Adrenal gland (tissue), 12 donors: ENCODE measurements around the gene CHI3L1. TPM values are rescaled to one million over a fixed set of nuclear protein-coding genes. Genes with fewer than 3 reads are reported as not detected.

ENCODE experiments used
- DNase-seq, 7 donors: peaks; one replicate each; pipeline ENCODE4 v3.0.0-alpha.2; 2019 to 2020
- H3K27ac ChIP-seq, 5 donors: fragments of 200-600 bp; sonication (generic) in 4 of 5; 1 replicate in 3 of 5; 2 replicates in 2 of 5; pipeline versions ENCODE4 v1.5.1 to v1.8.0; 2016 to 2020; ENCODE audit warnings: mild to moderate bottlenecking in 1 of 5
- H3K27me3 ChIP-seq: fragments of 200-600 bp; 2 replicates; pipeline ENCODE4 v1.8.0; 2021
- H3K36me3 ChIP-seq, 2 donors: fragments of 200-600 bp; replicated peaks in 1 of 2; 1 replicate in 1 of 2; 2 replicates in 1 of 2; pipeline versions ENCODE4 v1.5.1 to v1.8.0; 2018 to 2022
- H3K4me1 ChIP-seq, 2 donors: fragments of 200-600 bp; replicated peaks in 1 of 2; 1 replicate in 1 of 2; 2 replicates in 1 of 2; pipeline versions ENCODE4 v1.5.1 to v1.8.0; 2018 to 2021
- H3K4me3 ChIP-seq, 4 donors: fragments of 200-600 bp; sonication (generic) in 3 of 4; one replicate each; pipeline ENCODE4 v1.5.1; 2016 to 2018
- H3K9me3 ChIP-seq, 3 donors: fragments of 200-600 bp; sonication (generic) in 1 of 3; replicated peaks in 1 of 3; 1 replicate in 2 of 3; 2 replicates in 1 of 3; pipeline versions ENCODE4 v1.5.1 to v1.8.0; 2016 to 2021
- CTCF ChIP-seq, 6 experiments: fragments of 450-650 bp in 4 of 6; fragments of 200-600 bp in 2 of 6; sonication (generic) in 1 of 6; IDR thresholded peaks; 1 replicate in 5 of 6; 2 replicates in 1 of 6; pipeline versions ENCODE4 v1.5.1 to v1.8.0; 2016 to 2021; ENCODE audit warnings: antibody characterized with exemption in 6 of 6, mild to moderate bottlenecking in 2 of 6, moderate library complexity in 1 of 6
- POLR2A ChIP-seq, 2 donors: fragments of 450-650 bp; IDR thresholded peaks; one replicate each; pipeline ENCODE4 v1.6.1; 2017; ENCODE audit warnings: antibody characterized with exemption in 2 of 2, mild to moderate bottlenecking in 2 of 2, moderate library complexity in 1 of 2
- WGBS, 4 donors: extraction: QIAGEN DNeasy Blood & Tissue Kit in 2 of 4; methylation state at CpG; one replicate each; pipeline versions ENCODE4 v1.1.5 to v1.1.7; 2013 to 2017; 5-methylcytosine and 5-hydroxymethylcytosine counted together
- intact Hi-C, 2 donors: fragments of 100-400 bp; cut with DNase I; formaldehyde crosslinking; loops; one replicate each; pipeline versions ENCODE4 v1.14.1 to v1.15.0; 2022 to 2023
- polyA plus RNA-seq, 3 donors: library from polyadenylated mRNA; stranded (reverse); fragments of 200-250 nt in 2 of 3; fragments of 350-450 nt in 1 of 3; fragmentation: Illumina TruSeq in 1 of 3; extraction: RNeasy Lipid Tissue Mini Kit (QIAGEN cat#74804) in 1 of 3; gene quantifications; one replicate each; pipeline ENCODE4 v1.2.3, GENCODE V29; 2013 to 2014
- total RNA-seq, 9 donors: library from RNA; depleted of rRNA in 4 of 9; stranded (reverse); fragments of >200 nt in 4 of 9; fragments of 120-200 nt in 1 of 9; fragmentation: NEBNext Ultra II Directional in 1 of 9; extraction: Animal tissue kit (Norgen Biotek cat#: 25700) in 1 of 9; gene quantifications; one replicate each; pipeline versions ENCODE4 v1.1.0 to v1.2.4, GENCODE V29; 2013 to 2023
- donor health status: healthy with polysubstance abuse.
- donor health status: Bipolar disorder and iron deficiency.
- donor health status: DM: yes; HTN: yes; CAD: no.
- donor health status: DM: no; HTN: no; CAD: no.
- donor health status: DM: no; HTN: no; CAD: no.
- donor health status: DM: yes; HTN: yes; CAD: no.

CHI3L1 gene
- total and polyA plus RNA-seq, 12 donors: 0.11 to 19.1 (median 0.74) TPM

GRCh38 chr1:203133970-203134725 lies 52.4 kb downstream of the CHI3L1 start:
- H3K4me1 ChIP-seq: no peaks in the 10 kb centered on the region
- no peaks in the 10 kb centered on the region for H3K36me3 ChIP-seq
- no peaks in the 10 kb centered on the region for H3K9me3 ChIP-seq
- H3K4me3 ChIP-seq: no peak overlapping the region
- no peak overlapping the region for H3K27ac ChIP-seq
- no peak for TF ChIP-seq CTCF (IDR thresholded peaks at IDR 0.05)
- TF ChIP-seq POLR2A (IDR thresholded peaks at IDR 0.05): no peak
- intact Hi-C loops: no loop called here
- peak in 1 of 7 donors; percentile 12 for DNase-seq
- 74 to 87% (median 80%) methylated on average over 12 of the region's 12 CpGs for WGBS, 4 donors
- no peaks in the 10 kb centered on the region for H3K27me3 ChIP-seq

- peak in 1 of 7 donors; percentile 31 for DNase-seq
- TF ChIP-seq CTCF (IDR thresholded peaks at IDR 0.05) (no peak), POLR2A (IDR thresholded peaks at IDR 0.05) (no peak)
- WGBS, 4 donors: 88 to 93% (median 90%) methylated on average over 5 to 9 of the region's 9 CpGs
- peaks cover 6% of the 10 kb centered on the region for H3K27me3 ChIP-seq
- intact Hi-C loops: no loop called here
- H3K27ac ChIP-seq: no peak overlapping the region
- no peaks in the 10 kb centered on the region for H3K36me3 ChIP-seq
- H3K9me3 ChIP-seq: no peaks in the 10 kb centered on the region
- no peak overlapping the region for H3K4me3 ChIP-seq
- peaks cover 14 to 21% of the 10 kb centered on the region in 2 donors for H3K4me1 ChIP-seq
These were observed 54.8 kb downstream of the CHI3L1 start for GRCh38 chr1:203131548-203132200.

DNA sequence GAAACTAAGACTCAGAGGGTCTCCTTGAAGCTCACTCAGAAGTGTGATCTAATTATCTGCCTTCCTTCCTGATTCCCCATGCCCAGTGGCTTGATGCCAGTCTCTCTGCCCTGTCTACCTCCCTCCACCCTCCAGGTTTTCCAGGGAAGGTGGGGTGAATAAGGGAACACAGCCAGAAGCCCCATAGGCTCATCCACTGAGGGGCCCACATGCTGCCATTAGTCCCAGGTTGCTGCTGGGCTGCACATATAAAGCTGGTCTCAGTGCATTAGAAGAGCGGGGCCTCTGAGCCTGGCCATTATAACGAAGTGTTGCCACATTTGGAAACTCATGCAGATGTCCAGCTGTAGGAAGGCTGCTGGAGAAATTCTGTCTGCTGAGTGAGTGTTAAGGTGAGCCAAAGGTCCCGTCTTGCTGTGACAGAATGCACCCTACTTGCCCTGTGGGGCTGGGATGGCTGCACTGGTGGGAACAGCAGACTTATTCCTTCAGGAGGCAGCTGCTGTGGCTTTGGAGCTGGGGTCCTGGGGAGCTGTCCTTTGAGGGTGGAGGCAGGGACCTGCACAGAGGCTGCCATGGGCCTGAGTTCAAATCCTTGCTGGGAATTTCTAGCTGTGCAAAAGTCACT lies 56.0 kb downstream of the CHI3L1 start:
- Histone ChIP-seq H3K27me3 (peaks cover 10% of the 10 kb centered on the region), H3K36me3 (no peaks in the 10 kb centered on the region), H3K9me3 (no peaks in the 10 kb centered on the region), H3K4me3 (no peak overlapping the region), H3K4me1 (peaks cover 14 to 28% of the 10 kb centered on the region in 2 donors), H3K27ac (no peak overlapping the region)
- intact Hi-C loops: no loop called here
- 83 to 94% (median 87%) methylated on average over 3 of the region's 3 CpGs for WGBS, 4 donors
- peak in 1 of 7 donors; percentile 7 for DNase-seq
- TF ChIP-seq POLR2A (IDR thresholded peaks at IDR 0.05) (no peak), CTCF (IDR thresholded peaks at IDR 0.05) (no peak)

GRCh38 chr1:203129501-203130231 lies 56.8 kb downstream of the CHI3L1 start:
- H3K4me1 ChIP-seq: peaks cover 14 to 28% of the 10 kb centered on the region in 2 donors
- 46 to 55% (median 49%) methylated on average over 5 to 7 of the region's 7 CpGs for WGBS, 4 donors
- no peaks in the 10 kb centered on the region for H3K36me3 ChIP-seq
- H3K4me3 ChIP-seq: no peak overlapping the region
- TF ChIP-seq CTCF (IDR thresholded peaks at IDR 0.05) (no peak), POLR2A (IDR thresholded peaks at IDR 0.05) (no peak)
- intact Hi-C loops: no loop called here
- peaks cover 10% of the 10 kb centered on the region for H3K27me3 ChIP-seq
- H3K27ac ChIP-seq: no peak overlapping the region
- H3K9me3 ChIP-seq: no peaks in the 10 kb centered on the region
- peak; percentile 46 to 69 (median 61) for DNase-seq
